ENCODE results near the gene NOX4. TPM values are rescaled to one million over a fixed set of nuclear protein-coding genes. Genes with fewer than 3 reads are reported as not detected.

NOX4 gene
- total and polyA plus RNA-seq, 10 of the 15 experiments (the other 5 are each of a cell fraction or from before 2014, with no cell fraction given) = not detected

- intact Hi-C loops (cut with micrococcal nuclease; ENCODE audit: unreplicated experiment) = no loop called here
- ChIA-PET POLR2A (no interaction called here), CTCF (no interaction called here), RAD21 (ENCODE audit: unreplicated experiment) (no interaction called here), SMC1A (ENCODE audit: uncharacterized antibody, unreplicated experiment) (no interaction called here)
- no peak overlapping the region for H3K4me3 ChIP-seq
- no peaks in the 10 kb centered on the region for H3K36me3 ChIP-seq (ENCODE audit: control insufficient read depth in 2 of 2, insufficient read depth in 2 of 2, low read length in 1 of 2)
- H3K4me2 ChIP-seq (ENCODE audit: control insufficient read depth, insufficient read depth) = no peak overlapping the region
- H3K4me1 ChIP-seq (ENCODE audit: control insufficient read depth, insufficient read depth, low read length) = no peaks in the 10 kb centered on the region
- H3K27ac ChIP-seq (ENCODE audit: control insufficient read depth, insufficient read depth) = no peak overlapping the region
- ATAC-seq (no peak), DNase-seq (ENCODE audit: low read depth, low spot score) (no peak), FAIRE-seq (no peak)
- no peaks in the 10 kb centered on the region; a peak in 1 of 4 replicates for H3K27me3 ChIP-seq (replicated peaks in 1 of 2; ENCODE audit: control insufficient read depth in 2 of 2, insufficient read depth in 2 of 2, low read length in 1 of 2)
- TF ChIP-seq IRF5 (IDR thresholded peaks at IDR 0.05; ENCODE audit: borderline replicate concordance) = no peak
- no peak for TF ChIP-seq ZBTB40 (IDR thresholded peaks at IDR 0.05; ENCODE audit: borderline replicate concordance)
- no peak for TF ChIP-seq IKZF2 (IDR thresholded peaks at IDR 0.05)
- no peak for TF ChIP-seq BHLHE40 (IDR thresholded peaks at IDR 0.05; ENCODE audit: borderline replicate concordance in 1 of 2, low read depth in 2 of 2, low read length in 1 of 2)
- no peak for TF ChIP-seq EZH2 (IDR thresholded peaks at IDR 0.05; ENCODE audit: borderline replicate concordance, control insufficient read depth, low read depth, low read length)
- TF ChIP-seq ZBTB11 (CRISPR knock-in tag; IDR thresholded peaks at IDR 0.05) = no peak
- no peak for TF ChIP-seq NFXL1 (IDR thresholded peaks at IDR 0.05; ENCODE audit: borderline replicate concordance)
- TF ChIP-seq RBBP5 (conservative IDR thresholded peaks at IDR 0.05) = no peak
- no peak for TF ChIP-seq ATF7 (IDR thresholded peaks at IDR 0.05; ENCODE audit: low read depth)
- H3K9ac ChIP-seq (ENCODE audit: control insufficient read depth, insufficient read depth, low read length) = no peak overlapping the region
- H2AFZ ChIP-seq (ENCODE audit: control insufficient read depth, low read depth, low read length) = no peak overlapping the region
- no peaks in the 10 kb centered on the region for H3K79me2 ChIP-seq (ENCODE audit: control insufficient read depth, insufficient read depth, low read length)
- in situ Hi-C loops (cut with MboI) = no loop called here
- BruUV-seq (replicated peaks) = no TSS peak
- 53% methylated on average over 18 of the region's 18 CpGs for WGBS (ENCODE audit: insufficient coverage, insufficient replicate concordance, low lambda C conversion rate, missing lambda C conversion rate)
- no peaks in the 10 kb centered on the region for H3K9me3 ChIP-seq (replicated peaks; ENCODE audit: control insufficient read depth, insufficient read depth, low read length)
- H4K20me1 ChIP-seq (ENCODE audit: control insufficient read depth, insufficient read depth) = no peaks in the 10 kb centered on the region
These were observed 197.1 kb downstream of the NOX4 start for GRCh38 chr11:89293965-89294679.

Measured in GM12878 (cell line).